ENCODE data around the gene POLG. TPM values are rescaled to one million over a fixed set of nuclear protein-coding genes. Genes with fewer than 3 reads are reported as not detected.

The POLG gene
- total RNA-seq, 4 donors from 2014 or later = 38.4 to 62.0 (median 53.7) TPM

- no peaks in the 10 kb centered on the region for H3K9me3 ChIP-seq
- no peak overlapping the region for H3K27ac ChIP-seq
- no peak overlapping the region for H3K4me3 ChIP-seq
- H3K36me3 ChIP-seq = no peaks in the 10 kb centered on the region
- intact Hi-C loops (cut with DNase I; ENCODE audit: low total_unique reads) = no loop called here
- TF ChIP-seq CTCF (IDR thresholded peaks at IDR 0.05) (no peak), POLR2A (IDR thresholded peaks at IDR 0.05) (no peak)
- no peaks in the 10 kb centered on the region for H3K4me1 ChIP-seq
- no peak for DNase-seq
- H3K27me3 ChIP-seq = no peaks in the 10 kb centered on the region
Observed at GRCh38 chr15:89325039-89325803, 9.4 kb downstream of the POLG start.

- H3K36me3 ChIP-seq = no peaks in the 10 kb centered on the region
- no peak for TF ChIP-seq POLR2A (IDR thresholded peaks at IDR 0.05)
- TF ChIP-seq CTCF (IDR thresholded peaks at IDR 0.05) = no peak
- intact Hi-C loops (cut with DNase I; ENCODE audit: low total_unique reads) = no loop called here
Observed at GRCh38 chr15:89323825-89324224, 10.8 kb downstream of the POLG start.

GRCh38 chr15:89322822-89323221, 11.8 kb downstream of the POLG start:
- Histone ChIP-seq H3K4me1 (no peaks in the 10 kb centered on the region), H3K36me3 (no peaks in the 10 kb centered on the region), H3K27ac (no peak overlapping the region), H3K9me3 (no peaks in the 10 kb centered on the region), H3K4me3 (no peak overlapping the region), H3K27me3 (no peaks in the 10 kb centered on the region)
- DNase-seq = no peak
- intact Hi-C loops (cut with DNase I; ENCODE audit: low total_unique reads) = no loop called here
- no peak for TF ChIP-seq POLR2A (IDR thresholded peaks at IDR 0.05)
- no peak for TF ChIP-seq CTCF (IDR thresholded peaks at IDR 0.05)

More at GRCh38 chr15:89323825-89324224, 10.8 kb downstream of the POLG start:
- no peak overlapping the region for H3K27ac ChIP-seq
- DNase-seq = no peak
- no peak overlapping the region for H3K4me3 ChIP-seq
- no peaks in the 10 kb centered on the region for H3K27me3 ChIP-seq
- no peaks in the 10 kb centered on the region for H3K9me3 ChIP-seq
- no peaks in the 10 kb centered on the region for H3K4me1 ChIP-seq

GRCh38 chr15:89321521-89322410, 12.9 kb downstream of the POLG start:
- H3K27ac ChIP-seq = no peak overlapping the region
- no peak overlapping the region for H3K4me3 ChIP-seq
- TF ChIP-seq CTCF (IDR thresholded peaks at IDR 0.05) = no peak
- TF ChIP-seq POLR2A (IDR thresholded peaks at IDR 0.05) = no peak
- no peaks in the 10 kb centered on the region for H3K4me1 ChIP-seq
- no peaks in the 10 kb centered on the region for H3K9me3 ChIP-seq
- H3K27me3 ChIP-seq = no peaks in the 10 kb centered on the region
- DNase-seq = no peak
- intact Hi-C loops (cut with DNase I; ENCODE audit: low total_unique reads) = no loop called here
- no peaks in the 10 kb centered on the region for H3K36me3 ChIP-seq

GRCh38 chr15:89320200-89320599, 14.4 kb downstream of the POLG start:
- DNase-seq = no peak
- Histone ChIP-seq H3K27me3 (no peaks in the 10 kb centered on the region), H3K36me3 (no peaks in the 10 kb centered on the region), H3K9me3 (no peaks in the 10 kb centered on the region), H3K4me1 (no peaks in the 10 kb centered on the region), H3K4me3 (no peak overlapping the region), H3K27ac (no peak overlapping the region)
- TF ChIP-seq POLR2A (IDR thresholded peaks at IDR 0.05) (no peak), CTCF (IDR thresholded peaks at IDR 0.05) (no peak)
- intact Hi-C loops (cut with DNase I; ENCODE audit: low total_unique reads) = no loop called here

Data from uterus (tissue), 4 donors.